Keratinocyte (primary cell): ENCODE measurements around the gene NOD2. TPM values are rescaled to one million over a fixed set of nuclear protein-coding genes. Genes with fewer than 3 reads are reported as not detected.

Experiments used
- DNase-seq: peaks from one replicate; pipeline ENCODE4 v3.0.0-alpha.2; 2011; ENCODE audit warnings: low read depth, missing footprints, low spot score
- FAIRE-seq: peaks from 2 replicates; lab custom pipeline; 2011; peaks lifted over from hg19 to GRCh38; lab: Jason Lieb, UNC
- H2AFZ ChIP-seq: 2 replicates; pipeline ENCODE4 v1.6.0; 2012; ENCODE audit warnings: low read length, control low read depth, inconsistent platforms; ENCODE audit not compliant: control insufficient read depth
- H3K27ac ChIP-seq: 2 replicates; pipeline ENCODE4 v1.5.1; 2011; ENCODE audit warnings: low read length; ENCODE audit not compliant: control insufficient read depth, insufficient read depth
- H3K27me3 ChIP-seq: 3 replicates; pipeline ENCODE4 v1.6.0; 2011; ENCODE audit warnings: low read length; ENCODE audit not compliant: control insufficient read depth, insufficient read depth; ENCODE audit errors: extremely low read depth
- H3K36me3 ChIP-seq, 2 experiments: 2 replicates in 1 of 2; 3 replicates in 1 of 2; pipeline ENCODE4 v1.5.1; 2011; ENCODE audit warnings: low read length in 2 of 2, mild to moderate bottlenecking in 1 of 2; ENCODE audit not compliant: control insufficient read depth in 2 of 2, insufficient read depth in 2 of 2; ENCODE audit errors: extremely low read depth in 1 of 2
- H3K4me1 ChIP-seq: 3 replicates; pipeline ENCODE4 v1.5.1; 2011; ENCODE audit warnings: low read length; ENCODE audit not compliant: control insufficient read depth, insufficient read depth; ENCODE audit errors: extremely low read depth
- H3K4me2 ChIP-seq: 3 replicates; pipeline ENCODE4 v1.6.0; 2011; ENCODE audit warnings: low read depth, low read length; ENCODE audit not compliant: control insufficient read depth, insufficient read depth; ENCODE audit errors: extremely low read depth
- H3K4me3 ChIP-seq, 3 experiments: fragments of 200-600 bp in 1 of 3; sonication (generic) in 1 of 3; 2 replicates in 2 of 3; 3 replicates in 1 of 3; pipeline ENCODE4 v1.5.1; 2011 to 2016; ENCODE audit warnings: low read length in 3 of 3, mild to moderate bottlenecking in 3 of 3, control low read depth in 2 of 3, inconsistent platforms in 1 of 3, low read depth in 1 of 3, mixed read lengths in 1 of 3, mixed run types in 1 of 3, moderate library complexity in 1 of 3; ENCODE audit not compliant: control insufficient read depth in 2 of 3, insufficient read depth in 2 of 3; ENCODE audit errors: extremely low read depth in 1 of 3
- H3K79me2 ChIP-seq: 2 replicates; pipeline ENCODE4 v1.6.0; 2012; ENCODE audit warnings: low read length; ENCODE audit not compliant: control insufficient read depth, insufficient read depth
- H3K9ac ChIP-seq: 3 replicates; pipeline ENCODE4 v1.6.0; 2011; ENCODE audit warnings: low read length; ENCODE audit not compliant: control insufficient read depth, insufficient read depth; ENCODE audit errors: extremely low read depth
- H3K9me1 ChIP-seq: 3 replicates; pipeline ENCODE4 v1.6.0; 2011; ENCODE audit warnings: low read length; ENCODE audit not compliant: control insufficient read depth, insufficient read depth; ENCODE audit errors: extremely low read depth
- H3K9me3 ChIP-seq: 2 replicates; pipeline ENCODE4 v1.5.1; 2012; ENCODE audit warnings: low read depth, low read length; ENCODE audit not compliant: control insufficient read depth
- H4K20me1 ChIP-seq: 3 replicates; pipeline ENCODE4 v1.6.0; 2011; ENCODE audit warnings: low read length; ENCODE audit not compliant: control insufficient read depth, insufficient read depth; ENCODE audit errors: extremely low read depth
- CTCF ChIP-seq, 3 experiments: IDR thresholded peaks in 1 of 3; conservative IDR thresholded peaks in 1 of 3; optimal IDR thresholded peaks in 1 of 3; 2 replicates in 2 of 3; 3 replicates in 1 of 3; pipeline versions ENCODE3 to v1.5.1; 2011; ENCODE audit warnings: low read length in 3 of 3, mild to moderate bottlenecking in 3 of 3, moderate library complexity in 2 of 3, control low read depth in 1 of 3, inconsistent platforms in 1 of 3; ENCODE audit not compliant: insufficient read depth in 2 of 3; ENCODE audit errors: extremely low read depth in 1 of 3
- EZH2 ChIP-seq: IDR thresholded peaks from one replicate; pipeline ENCODE4 v1.6.1; 2012; ENCODE audit warnings: inconsistent platforms, mild to moderate bottlenecking, low read length, moderate library complexity
- dilution Hi-C: fragments of 300-500 bp; cut with MboI; formaldehyde crosslinking; loops from one replicate; pipeline ENCODE4 v1.7.0; 2020; ENCODE audit warnings: low sequenced_read_pairs; ENCODE audit not compliant: extremely low pct_ligation_motif_present
- polyA plus RNA-seq, 5 experiments: library from polyadenylated mRNA; depleted of rRNA in 3 of 5; stranded (reverse) in 3 of 5; stranded (forward) in 1 of 5; unstranded in 1 of 5; fragments of >200 nt; gene quantifications; 1 replicate in 1 of 5; 2 replicates in 3 of 5; 3 replicates in 1 of 5; pipeline versions ENCODE4 v1.2.1 to v1.2.3, GENCODE V29; 2011 to 2012; ENCODE audit warnings: missing spikeins in 2 of 5, low read depth in 1 of 5, low replicate concordance in 1 of 5

The NOD2 gene
- polyA plus RNA-seq, 1 donor (not counting 4 experiments of a cell fraction or from before 2014, with no cell fraction given): 0.80 TPM

DNA sequence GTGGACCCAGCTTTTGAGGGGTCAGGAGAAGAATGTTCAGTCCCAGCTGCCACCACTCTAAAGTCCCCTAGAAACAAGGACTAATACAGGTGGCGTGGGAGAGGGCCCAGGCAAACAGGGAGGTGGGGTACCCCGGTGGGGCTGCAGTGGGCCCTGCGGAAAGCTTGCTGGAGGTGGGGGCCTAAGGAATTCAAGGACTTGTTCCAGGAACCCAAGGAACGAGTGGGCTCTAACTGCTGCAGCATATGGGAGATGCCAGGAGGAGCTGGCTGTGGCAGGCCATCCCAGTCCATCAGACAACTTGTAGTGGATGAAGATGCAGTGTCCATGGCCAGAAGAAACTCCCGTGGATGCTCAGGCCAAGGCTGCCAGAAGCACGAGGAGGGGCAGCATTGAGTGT lies 22.9 kb upstream of the NOD2 start:
- no peak overlapping the region for H3K4me3 ChIP-seq
- no peaks in the 10 kb centered on the region for H3K79me2 ChIP-seq
- TF ChIP-seq EZH2 (no peak), CTCF (optimal IDR thresholded peaks at IDR 0.05 in 1 of 3, IDR thresholded peaks at IDR 0.05 in 1 of 3, conservative IDR thresholded peaks at IDR 0.05 in 1 of 3; ENCODE audit: extremely low read depth in 1 of 3, insufficient read depth in 2 of 3, low read length in 3 of 3) (no peak)
- H3K36me3 ChIP-seq: no peaks in the 10 kb centered on the region
- DNase-seq (no peak), FAIRE-seq (no peak)
- no peak overlapping the region for H2AFZ ChIP-seq
- H3K9ac ChIP-seq: no peak overlapping the region
- no peaks in the 10 kb centered on the region for H4K20me1 ChIP-seq
- no peaks in the 10 kb centered on the region for H3K9me1 ChIP-seq
- no peaks in the 10 kb centered on the region for H3K4me1 ChIP-seq
- no peak overlapping the region for H3K4me2 ChIP-seq
- dilution Hi-C loops: no loop called here
- H3K27me3 ChIP-seq: no peaks in the 10 kb centered on the region
- peaks cover 9% of the 10 kb centered on the region for H3K9me3 ChIP-seq
- H3K27ac ChIP-seq: no peak overlapping the region

DNA sequence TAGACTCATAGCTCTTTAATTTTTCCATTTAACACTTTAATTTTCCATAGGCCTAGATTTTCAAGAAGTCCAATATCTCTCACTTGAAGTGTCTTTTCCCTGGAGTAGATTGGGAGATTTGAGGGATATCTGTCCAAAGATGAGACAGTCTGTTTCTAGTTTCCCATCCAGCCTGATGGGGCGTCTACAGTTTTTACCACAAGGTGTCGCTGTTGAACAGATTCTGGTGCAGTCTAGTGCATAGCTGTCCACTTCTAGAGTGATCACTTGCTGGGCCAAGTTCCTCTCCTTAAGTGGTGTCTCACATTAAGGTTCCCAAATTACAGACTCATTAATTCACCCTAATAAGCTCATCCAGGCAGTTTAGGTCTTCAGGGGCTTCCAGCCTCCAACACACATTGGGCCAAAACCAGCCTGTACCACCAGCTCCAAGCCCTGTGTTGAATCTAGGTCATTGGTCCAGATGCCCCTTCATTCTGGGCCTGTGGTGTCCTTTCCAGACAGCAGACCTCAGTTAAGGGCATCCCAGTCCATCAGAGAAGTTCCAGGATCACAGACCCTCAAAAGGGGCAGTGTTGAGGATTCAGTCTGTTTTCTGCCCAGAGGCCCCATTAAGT lies 21.7 kb upstream of the NOD2 start:
- no peaks in the 10 kb centered on the region for H3K9me1 ChIP-seq
- dilution Hi-C loops: no loop called here
- peaks cover 9% of the 10 kb centered on the region for H3K9me3 ChIP-seq
- H3K4me3 ChIP-seq: no peak overlapping the region
- no peaks in the 10 kb centered on the region for H3K4me1 ChIP-seq
- H3K36me3 ChIP-seq: no peaks in the 10 kb centered on the region
- TF ChIP-seq EZH2 (no peak), CTCF (optimal IDR thresholded peaks at IDR 0.05 in 1 of 3, IDR thresholded peaks at IDR 0.05 in 1 of 3, conservative IDR thresholded peaks at IDR 0.05 in 1 of 3; ENCODE audit: extremely low read depth in 1 of 3, insufficient read depth in 2 of 3, low read length in 3 of 3) (peak; percentile 57 to 77 (median 73))
- no peaks in the 10 kb centered on the region for H3K27me3 ChIP-seq
- peak; percentile 7 for DNase-seq
- no peaks in the 10 kb centered on the region for H3K79me2 ChIP-seq
- H3K27ac ChIP-seq: no peak overlapping the region
- FAIRE-seq: peak; percentile 17
- no peak overlapping the region for H3K9ac ChIP-seq
- H2AFZ ChIP-seq: no peak overlapping the region
- H3K4me2 ChIP-seq: no peak overlapping the region
- H4K20me1 ChIP-seq: no peaks in the 10 kb centered on the region
